ENCODE measurements around the gene OTUD7B. TPM values are rescaled to one million over a fixed set of nuclear protein-coding genes. Genes with fewer than 3 reads are reported as not detected.

The OTUD7B gene
- total RNA-seq, 1 experiment from 2014 or later = 23.5 TPM

DNA sequence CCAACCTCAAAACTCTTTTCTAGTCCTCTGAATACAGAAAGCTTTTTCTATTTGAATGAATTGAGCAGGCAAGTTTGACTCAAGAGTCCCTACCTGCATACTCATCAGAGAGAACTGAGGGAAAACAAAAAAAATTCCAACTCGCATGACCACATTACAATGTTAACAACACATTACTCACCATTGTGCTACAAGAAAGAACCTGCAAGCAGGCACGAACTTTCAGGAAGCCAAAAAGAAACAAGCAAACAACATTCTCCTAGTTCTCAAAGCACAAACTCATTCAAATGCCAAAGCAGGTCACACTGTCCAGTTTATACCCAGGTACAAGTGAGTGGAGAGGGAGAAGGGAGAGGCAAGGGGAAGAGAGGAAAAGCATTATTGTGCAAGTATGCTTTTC lies 14.6 kb downstream of the OTUD7B start:
- Histone ChIP-seq H3K27ac (ENCODE audit: insufficient read length, low read depth, low read length) (peak overlapping the region; percentile 76), H3K4me1 (ENCODE audit: insufficient read depth, low read length) (no peaks in the 10 kb centered on the region; the same call in 1 of the 2 replicates), H3T11ph (ENCODE audit: low read length) (no peak overlapping the region), H4K5ac (ENCODE audit: insufficient read length, low read depth, low read length) (no peak overlapping the region), H2BK5ac (ENCODE audit: insufficient read length, low read length) (no peak overlapping the region), H3K23ac (ENCODE audit: insufficient read length, low read depth, low read length) (no peak overlapping the region), H3K23me2 (ENCODE audit: insufficient read length, low read depth, low read length, poor library complexity, severe bottlenecking) (no peaks in the 10 kb centered on the region), H2BK120ac (ENCODE audit: low read depth, low read length, poor library complexity, severe bottlenecking) (no peak overlapping the region), H3K27me3 (ENCODE audit: insufficient read depth, low read length) (no peaks in the 10 kb centered on the region), H3K79me1 (ENCODE audit: insufficient read depth, low read depth, low read length, poor library complexity, severe bottlenecking) (peaks cover 5% of the 10 kb centered on the region), H3K56ac (ENCODE audit: insufficient read length, low read depth, low read length) (no peak overlapping the region), H4K8ac (replicated peaks; ENCODE audit: insufficient read length, low read depth, low read length) (no peak overlapping the region), H4K20me1 (ENCODE audit: control insufficient read depth, insufficient read depth, insufficient read length) (no peaks in the 10 kb centered on the region), H3K4ac (ENCODE audit: low read depth, low read length) (no peak overlapping the region), H2BK15ac (ENCODE audit: low read depth, low read length) (no peak overlapping the region), H3K18ac (ENCODE audit: insufficient read length, low read depth, low read length) (peak overlapping the region; percentile 47), H3K4me2 (ENCODE audit: insufficient read depth, insufficient read length, low read length) (peak overlapping the region; percentile 15), H3K9ac (ENCODE audit: extremely low read depth, insufficient read length, low read length) (no peak overlapping the region), H3K14ac (ENCODE audit: insufficient read depth, low read length) (no peak overlapping the region), H3K9me3 (ENCODE audit: control insufficient read depth, low read depth, low read length) (no peaks in the 10 kb centered on the region), H3K79me2 (ENCODE audit: insufficient read depth, low read length) (no peaks in the 10 kb centered on the region; the same call in 1 of the 2 replicates), H2BK20ac (ENCODE audit: low read depth, low read length, poor library complexity, severe bottlenecking) (no peak overlapping the region), H2AK5ac (ENCODE audit: insufficient read length, low read length) (no peak overlapping the region), H2BK12ac (ENCODE audit: insufficient read length, low read depth, low read length) (no peak overlapping the region), H4K91ac (ENCODE audit: insufficient read length, low read depth, low read length) (no peak overlapping the region), H2AFZ (ENCODE audit: low read length) (no peak overlapping the region)
- DNase-seq = no peak
- Mint-ChIP-seq H3K36me3 (ENCODE audit: insufficient read depth in 1 of 3, low read depth in 3 of 3) (peaks cover 0 to 11% (median 8%) of the 10 kb centered on the region in 3 experiments; a peak in 6 of 7 replicates), H3K9me3 (no peaks in the 10 kb centered on the region), H3K4me3 (no peak overlapping the region; a peak in 1 of 5 replicates), H3K27ac (peak overlapping the region; percentile 23 to 94 (median 93); a peak in 5 of 7 replicates), H3K4me1 (peaks cover 18 to 35% of the 10 kb centered on the region in 2 experiments), H3K27me3 (ENCODE audit: low read depth) (no peaks in the 10 kb centered on the region)
- TF ChIP-seq, protein P1, sequence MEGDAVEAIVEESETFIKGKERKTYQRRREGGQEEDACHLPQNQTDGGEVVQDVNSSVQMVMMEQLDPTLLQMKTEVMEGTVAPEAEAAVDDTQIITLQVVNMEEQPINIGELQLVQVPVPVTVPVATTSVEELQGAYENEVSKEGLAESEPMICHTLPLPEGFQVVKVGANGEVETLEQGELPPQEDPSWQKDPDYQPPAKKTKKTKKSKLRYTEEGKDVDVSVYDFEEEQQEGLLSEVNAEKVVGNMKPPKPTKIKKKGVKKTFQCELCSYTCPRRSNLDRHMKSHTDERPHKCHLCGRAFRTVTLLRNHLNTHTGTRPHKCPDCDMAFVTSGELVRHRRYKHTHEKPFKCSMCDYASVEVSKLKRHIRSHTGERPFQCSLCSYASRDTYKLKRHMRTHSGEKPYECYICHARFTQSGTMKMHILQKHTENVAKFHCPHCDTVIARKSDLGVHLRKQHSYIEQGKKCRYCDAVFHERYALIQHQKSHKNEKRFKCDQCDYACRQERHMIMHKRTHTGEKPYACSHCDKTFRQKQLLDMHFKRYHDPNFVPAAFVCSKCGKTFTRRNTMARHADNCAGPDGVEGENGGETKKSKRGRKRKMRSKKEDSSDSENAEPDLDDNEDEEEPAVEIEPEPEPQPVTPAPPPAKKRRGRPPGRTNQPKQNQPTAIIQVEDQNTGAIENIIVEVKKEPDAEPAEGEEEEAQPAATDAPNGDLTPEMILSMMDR (conservative IDR thresholded peaks at IDR 0.05) = no peak
- WGBS (ENCODE audit: extremely low coverage, insufficient read length, low lambda C conversion rate) = no CpG with 5 or more reads among the region's 2 CpGs
